ENCODE data around the gene ADGRB2. TPM values are rescaled to one million over a fixed set of nuclear protein-coding genes. Genes with fewer than 3 reads are reported as not detected.
"Not testable (repeated sequence)": the region's sequence is repeated elsewhere in the genome, so short reads cannot be mapped to it uniquely, and the experiment has no call there.

Gene ADGRB2
- total RNA-seq, 1 experiment from 2014 or later: 3.4 TPM

- no peak for DNase-seq (ENCODE audit: low read depth)
Observed at GRCh38 chr1:31727195-31727594, 36.9 kb downstream of the ADGRB2 start.

DNA sequence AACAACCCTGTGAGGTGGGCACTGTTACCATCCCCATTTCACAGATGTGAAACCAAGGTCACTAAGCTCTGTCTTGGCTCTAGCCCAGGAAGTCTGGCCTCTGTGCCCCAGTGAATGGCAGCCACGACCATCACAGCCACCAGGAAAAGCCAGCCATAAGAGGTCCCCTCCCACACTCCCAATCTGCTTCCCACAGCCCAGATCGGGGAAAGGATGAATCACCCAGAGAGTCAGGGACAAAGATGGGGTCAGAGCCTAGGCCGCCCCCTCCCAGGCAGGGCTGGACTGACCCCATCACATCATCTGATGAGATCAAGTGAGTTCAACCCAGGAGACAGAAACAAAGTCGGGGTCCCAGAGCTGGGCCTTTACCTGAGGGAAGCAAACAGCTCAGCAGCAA, 37.4 kb downstream of the ADGRB2 start:
- no peak for DNase-seq (ENCODE audit: low read depth)

- no peak for DNase-seq (ENCODE audit: low read depth)
Observed at GRCh38 chr1:31725777-31726535, 38.2 kb downstream of the ADGRB2 start.

GRCh38 chr1:31725134-31725533, 39.0 kb downstream of the ADGRB2 start:
- no peak for DNase-seq (ENCODE audit: low read depth)

DNA sequence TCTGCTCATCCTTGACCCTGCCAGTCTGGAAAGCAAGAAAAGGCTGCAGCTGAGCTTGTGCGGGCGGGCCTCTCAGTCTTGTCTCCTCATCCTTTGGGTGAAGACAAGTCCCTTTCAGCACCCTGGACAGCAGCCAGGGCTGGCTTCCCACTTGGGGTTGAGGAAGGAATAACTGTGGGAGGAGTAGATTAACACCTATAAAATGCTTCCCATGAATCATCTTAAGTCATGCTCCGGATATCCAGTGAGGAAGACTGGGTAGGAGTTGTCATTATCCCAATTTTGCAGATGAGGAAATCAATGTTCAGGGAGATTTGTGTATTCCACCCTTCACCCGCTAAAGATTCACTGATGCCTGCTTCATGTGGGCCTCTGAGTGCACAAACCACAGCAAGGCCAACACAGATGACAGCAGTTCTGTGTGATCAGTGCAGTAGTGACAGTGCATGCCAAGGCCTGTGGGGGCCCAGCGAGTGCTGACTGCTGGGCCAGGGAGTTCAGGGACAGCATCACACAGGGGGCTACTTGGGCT, 40.2 kb downstream of the ADGRB2 start:
- DNase-seq (ENCODE audit: low read depth): peak; percentile 77

DNA sequence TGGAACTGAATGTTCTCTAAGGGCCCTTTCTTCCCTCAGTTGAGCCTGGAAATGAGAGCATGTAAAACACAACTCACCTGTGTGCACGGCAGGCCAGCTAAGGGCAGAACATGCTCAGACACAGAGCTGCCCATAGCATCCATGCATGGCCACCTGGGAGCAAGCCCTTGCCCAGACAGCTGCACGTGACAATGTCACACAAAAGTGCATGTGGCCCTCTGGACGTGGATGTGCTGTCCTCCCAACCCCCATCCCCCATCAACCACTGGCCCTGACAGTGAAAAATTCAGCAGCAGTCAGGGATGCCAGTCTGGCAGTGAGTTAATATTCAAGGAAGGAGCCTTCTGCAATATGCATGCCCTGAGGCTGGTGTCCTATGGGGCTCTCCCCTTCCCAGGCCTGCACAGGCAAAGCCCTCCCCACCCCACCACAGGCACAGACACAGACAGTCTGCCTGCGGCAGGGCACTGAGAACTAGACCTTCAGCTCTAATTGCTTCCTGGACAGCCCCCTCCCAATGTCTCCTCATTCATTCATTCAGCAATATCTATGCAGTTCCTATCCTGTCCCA, 45.7 kb downstream of the ADGRB2 start:
- DNase-seq (ENCODE audit: low read depth): no peak

DNA sequence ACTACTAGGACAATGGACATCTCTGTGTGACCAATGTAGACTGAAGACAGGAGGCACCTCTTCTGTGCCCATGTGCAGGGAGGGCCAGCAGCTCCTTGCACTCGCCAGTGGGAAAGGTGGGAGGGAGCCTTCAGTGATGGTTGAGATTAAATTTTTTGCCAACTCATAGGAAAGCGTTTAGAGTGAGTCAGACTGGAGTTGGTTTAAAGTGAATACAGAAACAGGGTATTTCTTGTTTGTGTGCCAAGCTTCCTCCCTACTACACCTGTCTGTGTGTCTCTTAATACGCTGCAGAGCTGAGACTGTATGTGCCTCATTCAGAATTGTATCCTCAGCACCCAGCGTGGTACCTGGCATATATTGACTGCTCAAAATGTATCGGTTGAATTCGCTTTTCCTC, 46.8 kb downstream of the ADGRB2 start:
- DNase-seq (ENCODE audit: low read depth): peak; percentile 47

DNA sequence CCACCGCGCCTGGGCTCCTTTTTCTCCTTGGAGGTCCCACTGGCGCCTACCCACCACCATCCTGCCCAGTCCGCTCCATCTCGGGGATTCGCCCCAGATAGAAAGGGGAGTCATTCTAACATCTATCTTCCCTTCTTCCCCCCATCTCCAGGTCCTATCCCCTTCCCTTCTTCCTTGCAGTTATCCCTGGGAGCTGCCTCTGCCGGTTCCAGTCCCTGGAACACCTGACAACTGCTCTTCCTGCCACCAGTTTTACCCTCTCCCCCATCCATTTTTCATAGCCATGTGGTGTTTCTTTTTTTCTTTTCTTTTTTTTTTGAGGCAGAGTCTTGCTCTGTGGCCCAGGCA, 48.3 kb downstream of the ADGRB2 start:
- DNase-seq (ENCODE audit: low read depth): no peak

GRCh38 chr1:31715087-31715872, 48.9 kb downstream of the ADGRB2 start:
- peak; percentile 96 for DNase-seq (ENCODE audit: low read depth)

GRCh38 chr1:31714442-31715086, 49.6 kb downstream of the ADGRB2 start:
- DNase-seq (ENCODE audit: low read depth): peak; percentile 85

- DNase-seq (ENCODE audit: low read depth): peak; percentile 86
Observed at GRCh38 chr1:31712630-31713029, 51.5 kb downstream of the ADGRB2 start.

DNA sequence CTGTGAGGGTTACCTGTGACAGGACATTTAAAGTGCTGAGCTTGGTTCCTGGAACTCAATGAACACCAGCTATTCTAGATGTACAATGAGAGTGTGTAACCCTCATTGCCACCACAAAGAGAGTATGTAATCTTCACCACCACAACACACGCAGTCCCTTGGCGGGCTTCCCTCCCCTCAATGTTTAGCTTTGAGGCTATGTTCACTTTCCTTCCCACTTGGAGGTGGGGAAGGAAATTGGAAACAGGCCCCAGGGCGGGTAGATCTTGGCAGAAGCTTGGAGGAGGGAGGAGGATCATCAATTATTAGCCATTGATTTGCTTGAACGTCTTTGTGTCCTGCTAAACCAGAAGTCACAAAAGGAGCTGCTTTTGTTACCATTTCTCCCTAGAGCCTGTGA, 52.1 kb downstream of the ADGRB2 start:
- DNase-seq (ENCODE audit: low read depth): peak; percentile 80

DNA sequence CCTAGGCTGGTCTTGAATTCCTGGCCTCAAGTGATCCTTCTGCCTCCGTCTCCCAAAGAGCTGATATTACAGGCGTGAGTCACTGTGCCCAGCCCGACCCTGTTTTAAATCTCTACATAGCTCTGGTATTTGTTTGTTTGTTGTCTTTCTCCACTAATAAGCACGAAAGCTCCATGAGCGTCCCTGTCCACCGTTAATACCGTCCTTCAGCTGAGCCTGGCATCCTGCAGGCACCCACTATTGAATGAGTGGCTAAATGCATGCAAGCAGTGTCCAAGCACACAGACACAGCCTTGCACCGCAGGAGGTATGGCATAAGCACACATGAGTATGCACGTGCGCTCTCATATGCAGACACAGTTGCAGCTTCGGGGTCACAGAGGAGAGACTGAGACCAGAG, 55.8 kb downstream of the ADGRB2 start:
- no peak for DNase-seq (ENCODE audit: low read depth)

- DNase-seq (ENCODE audit: low read depth): peak; percentile 84
Observed at GRCh38 chr1:31707711-31708110, 56.4 kb downstream of the ADGRB2 start.

GRCh38 chr1:31707059-31707600, 57.0 kb downstream of the ADGRB2 start:
- DNase-seq (ENCODE audit: low read depth): not testable (repeated sequence)

DNA sequence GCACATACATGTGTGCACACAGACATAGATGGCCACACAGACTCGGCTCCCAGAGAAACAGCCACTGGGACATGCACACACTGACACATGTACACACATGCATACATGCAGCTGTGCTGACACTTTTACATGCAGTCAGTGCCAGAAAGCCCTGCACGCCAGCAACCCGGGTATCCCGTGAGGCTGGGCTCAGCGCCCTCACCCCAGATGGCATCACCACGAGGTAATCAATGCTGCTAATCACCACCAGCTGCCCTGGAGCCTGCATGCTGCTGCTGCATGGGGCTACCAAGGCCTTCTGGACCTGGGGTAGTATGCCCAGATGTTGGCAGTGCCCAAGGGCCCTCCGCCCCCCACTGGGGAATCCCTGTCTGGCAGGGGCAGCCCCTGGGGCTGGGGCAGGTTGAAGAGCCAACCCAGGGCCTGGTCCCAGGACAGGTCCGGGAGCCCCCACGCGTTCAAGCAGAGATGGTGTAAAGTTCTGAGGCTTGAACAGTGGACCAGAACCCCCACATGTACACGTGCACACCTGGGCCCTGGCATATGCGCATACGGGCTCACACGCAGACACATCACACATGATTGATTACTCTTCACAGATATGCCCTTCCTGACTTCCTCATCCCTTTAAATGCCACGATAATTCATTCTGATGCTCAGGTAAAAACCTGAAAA, 57.6 kb downstream of the ADGRB2 start:
- no peak for DNase-seq (ENCODE audit: low read depth)

GRCh38 chr1:31705080-31705866, 58.9 kb downstream of the ADGRB2 start:
- peak; percentile 65 for DNase-seq (ENCODE audit: low read depth)

DNA sequence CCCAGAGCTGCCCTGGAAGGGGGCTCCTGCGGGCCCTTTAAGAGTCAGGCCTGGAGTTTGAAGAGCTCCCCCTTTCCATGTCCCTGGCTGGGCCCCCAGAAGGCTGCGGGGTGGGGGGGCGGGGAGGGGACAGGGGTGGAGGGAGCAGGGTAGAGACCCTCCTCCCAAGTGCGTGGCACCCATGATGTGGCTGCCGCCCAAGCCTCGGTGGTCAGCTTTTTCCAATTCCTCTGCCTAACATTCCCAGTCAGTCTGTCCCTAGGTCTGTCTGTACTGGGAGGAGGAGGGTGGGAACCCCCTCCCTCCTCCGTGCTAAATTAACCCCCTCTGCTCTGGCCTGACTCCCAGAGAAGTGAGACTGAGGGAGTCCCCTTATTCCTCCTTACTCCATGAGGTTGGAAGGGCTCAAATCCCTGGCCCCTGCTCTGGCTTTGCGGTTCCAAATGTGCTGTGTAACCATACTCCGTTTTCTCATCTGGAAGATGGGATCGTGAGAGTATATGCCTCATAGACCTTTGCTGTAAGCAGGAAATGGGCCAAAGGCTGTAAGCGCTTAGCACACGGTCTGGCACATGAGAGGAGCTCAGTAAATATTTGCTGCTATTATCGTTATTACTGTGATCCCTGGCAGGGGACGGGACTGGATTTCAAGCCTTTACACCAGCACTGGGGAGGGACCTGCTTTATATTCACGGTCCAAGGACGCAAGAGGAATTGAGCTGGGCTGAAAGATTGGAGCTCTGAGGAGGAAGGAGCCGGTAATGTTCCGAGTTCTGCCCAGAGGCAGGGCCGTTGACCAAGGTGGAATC, 59.7 kb downstream of the ADGRB2 start:
- DNase-seq (ENCODE audit: low read depth): no peak

DNA sequence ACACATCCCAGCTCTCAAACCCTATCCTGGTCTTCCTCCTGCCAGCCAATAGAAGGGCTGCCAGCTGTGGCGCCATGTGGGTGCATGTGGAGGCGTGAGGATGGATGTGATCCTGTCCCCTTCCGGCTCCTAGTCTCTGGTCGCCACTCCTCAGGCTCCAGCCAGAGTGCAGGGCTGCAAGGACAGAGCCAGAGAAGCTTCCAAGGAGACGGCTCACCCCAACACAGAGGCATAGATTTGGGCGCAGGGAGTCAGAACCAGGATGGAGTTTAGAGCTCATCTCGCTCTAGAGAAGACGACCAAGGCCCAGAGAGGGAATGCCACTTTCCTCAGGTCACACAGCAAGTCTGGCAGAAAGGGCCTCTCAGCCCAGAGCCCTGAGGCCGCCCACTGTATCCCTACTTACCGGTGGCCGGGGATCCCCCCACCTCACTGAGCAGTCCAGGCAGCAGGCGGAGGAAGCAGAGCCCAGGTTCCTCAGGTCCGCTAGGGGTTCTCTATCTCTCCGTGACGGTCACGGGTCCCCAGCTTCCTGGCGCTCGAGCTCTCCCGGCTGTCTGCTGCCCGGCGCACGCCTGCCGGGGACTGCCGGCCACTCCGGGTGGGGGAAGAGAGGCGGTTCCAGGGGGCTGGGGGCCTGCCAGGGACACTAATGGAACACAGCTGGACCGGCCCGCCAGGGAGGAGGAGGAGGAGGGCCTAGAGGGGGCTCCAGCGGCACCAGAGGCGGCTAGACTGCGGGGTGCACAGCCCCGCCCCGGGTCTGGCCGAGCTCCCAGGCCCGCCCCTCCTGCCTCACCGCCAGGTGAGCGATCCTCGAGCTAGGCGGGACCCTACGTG, 60.5 kb downstream of the ADGRB2 start, which contains the start of gene COL16A1:
Gene COL16A1, minus strand, starts transcription at position 587 of the 840 bp plus-strand sequence. CDS start 1,824 bp downstream, outside the sequence.
- no peak for DNase-seq (ENCODE audit: low read depth)

All from RPMI7951 (cell line).